Peyer's patch (tissue), 4 donors: ENCODE results near the gene DNAJC3.

Experiments used
- POLR2A ChIP-seq, 2 donors: fragments of 450-650 bp; IDR thresholded peaks; one replicate each; pipeline ENCODE4 v1.5.1; 2017; ENCODE audit warnings: antibody characterized with exemption in 2 of 2, mild to moderate bottlenecking in 2 of 2, moderate library complexity in 2 of 2
- TF ChIP-seq, protein P1 (sequence below), 6 experiments: fragments of 450-650 bp in 4 of 6; fragments of 200-600 bp in 2 of 6; sonication (generic) in 1 of 6; IDR thresholded peaks; one replicate each; pipeline ENCODE4 v1.5.1; 2017 to 2019; ENCODE audit warnings: antibody characterized with exemption in 6 of 6, mild to moderate bottlenecking in 3 of 6, moderate library complexity in 1 of 6

DNA sequence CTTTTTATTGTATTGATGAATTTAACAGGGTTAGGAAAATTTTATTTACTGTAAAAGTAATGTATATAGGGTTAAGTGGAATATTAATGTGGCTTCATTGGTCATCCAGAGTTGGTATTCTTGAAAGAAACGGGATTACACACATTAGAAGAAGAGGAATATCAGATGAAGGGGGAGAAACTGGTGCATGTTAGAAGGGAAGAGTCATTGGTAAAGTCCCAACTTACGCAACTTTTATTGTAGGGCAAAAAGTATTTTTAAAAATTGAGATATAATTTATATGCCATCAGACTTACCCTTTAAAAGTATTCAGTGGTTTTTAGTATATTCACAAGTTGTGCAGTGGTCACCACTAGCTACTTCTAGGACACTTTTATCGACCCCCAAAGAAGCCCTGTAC, 47.3 kb downstream of the DNAJC3 start:
- TF ChIP-seq, protein P1, sequence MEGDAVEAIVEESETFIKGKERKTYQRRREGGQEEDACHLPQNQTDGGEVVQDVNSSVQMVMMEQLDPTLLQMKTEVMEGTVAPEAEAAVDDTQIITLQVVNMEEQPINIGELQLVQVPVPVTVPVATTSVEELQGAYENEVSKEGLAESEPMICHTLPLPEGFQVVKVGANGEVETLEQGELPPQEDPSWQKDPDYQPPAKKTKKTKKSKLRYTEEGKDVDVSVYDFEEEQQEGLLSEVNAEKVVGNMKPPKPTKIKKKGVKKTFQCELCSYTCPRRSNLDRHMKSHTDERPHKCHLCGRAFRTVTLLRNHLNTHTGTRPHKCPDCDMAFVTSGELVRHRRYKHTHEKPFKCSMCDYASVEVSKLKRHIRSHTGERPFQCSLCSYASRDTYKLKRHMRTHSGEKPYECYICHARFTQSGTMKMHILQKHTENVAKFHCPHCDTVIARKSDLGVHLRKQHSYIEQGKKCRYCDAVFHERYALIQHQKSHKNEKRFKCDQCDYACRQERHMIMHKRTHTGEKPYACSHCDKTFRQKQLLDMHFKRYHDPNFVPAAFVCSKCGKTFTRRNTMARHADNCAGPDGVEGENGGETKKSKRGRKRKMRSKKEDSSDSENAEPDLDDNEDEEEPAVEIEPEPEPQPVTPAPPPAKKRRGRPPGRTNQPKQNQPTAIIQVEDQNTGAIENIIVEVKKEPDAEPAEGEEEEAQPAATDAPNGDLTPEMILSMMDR (IDR thresholded peaks at IDR 0.05): no peak
- no peak for TF ChIP-seq POLR2A (IDR thresholded peaks at IDR 0.05)
